ENCODE measurements around the gene KCND3.

Gene KCND3

DNA sequence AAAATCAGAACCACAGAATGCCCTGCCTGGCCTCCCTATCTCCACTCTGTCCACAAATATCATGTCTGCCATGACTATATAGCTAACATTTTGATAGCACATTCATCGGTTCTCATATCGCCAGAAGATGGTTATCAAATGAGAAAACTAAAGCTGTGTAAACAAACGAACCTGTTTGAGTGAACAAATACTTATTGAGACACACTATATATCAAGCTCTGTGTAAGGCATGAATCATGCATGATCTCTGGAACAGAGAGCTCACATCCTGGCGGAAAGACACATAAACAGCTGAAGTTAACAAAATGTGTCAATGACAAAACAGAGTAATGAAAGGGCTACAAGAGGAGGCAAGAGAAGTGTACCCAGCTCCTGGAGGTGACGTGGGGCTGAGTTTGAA, 13.1 kb downstream of the KCND3 start:
- no peak for TF ChIP-seq BACH2 (CRISPR knock-in tag; IDR thresholded peaks at IDR 0.05; ENCODE audit: borderline replicate concordance)
- TF ChIP-seq PPARA (CRISPR knock-in tag; IDR thresholded peaks at IDR 0.05; ENCODE audit: borderline replicate concordance): no peak
- no peak for TF ChIP-seq SNAI2 (CRISPR knock-in tag; IDR thresholded peaks at IDR 0.05)
- TF ChIP-seq, protein P1, sequence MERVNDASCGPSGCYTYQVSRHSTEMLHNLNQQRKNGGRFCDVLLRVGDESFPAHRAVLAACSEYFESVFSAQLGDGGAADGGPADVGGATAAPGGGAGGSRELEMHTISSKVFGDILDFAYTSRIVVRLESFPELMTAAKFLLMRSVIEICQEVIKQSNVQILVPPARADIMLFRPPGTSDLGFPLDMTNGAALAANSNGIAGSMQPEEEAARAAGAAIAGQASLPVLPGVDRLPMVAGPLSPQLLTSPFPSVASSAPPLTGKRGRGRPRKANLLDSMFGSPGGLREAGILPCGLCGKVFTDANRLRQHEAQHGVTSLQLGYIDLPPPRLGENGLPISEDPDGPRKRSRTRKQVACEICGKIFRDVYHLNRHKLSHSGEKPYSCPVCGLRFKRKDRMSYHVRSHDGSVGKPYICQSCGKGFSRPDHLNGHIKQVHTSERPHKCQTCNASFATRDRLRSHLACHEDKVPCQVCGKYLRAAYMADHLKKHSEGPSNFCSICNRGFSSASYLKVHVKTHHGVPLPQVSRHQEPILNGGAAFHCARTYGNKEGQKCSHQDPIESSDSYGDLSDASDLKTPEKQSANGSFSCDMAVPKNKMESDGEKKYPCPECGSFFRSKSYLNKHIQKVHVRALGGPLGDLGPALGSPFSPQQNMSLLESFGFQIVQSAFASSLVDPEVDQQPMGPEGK (CRISPR knock-in tag; IDR thresholded peaks at IDR 0.05; ENCODE audit: borderline replicate concordance): no peak
- TF ChIP-seq, protein P2, sequence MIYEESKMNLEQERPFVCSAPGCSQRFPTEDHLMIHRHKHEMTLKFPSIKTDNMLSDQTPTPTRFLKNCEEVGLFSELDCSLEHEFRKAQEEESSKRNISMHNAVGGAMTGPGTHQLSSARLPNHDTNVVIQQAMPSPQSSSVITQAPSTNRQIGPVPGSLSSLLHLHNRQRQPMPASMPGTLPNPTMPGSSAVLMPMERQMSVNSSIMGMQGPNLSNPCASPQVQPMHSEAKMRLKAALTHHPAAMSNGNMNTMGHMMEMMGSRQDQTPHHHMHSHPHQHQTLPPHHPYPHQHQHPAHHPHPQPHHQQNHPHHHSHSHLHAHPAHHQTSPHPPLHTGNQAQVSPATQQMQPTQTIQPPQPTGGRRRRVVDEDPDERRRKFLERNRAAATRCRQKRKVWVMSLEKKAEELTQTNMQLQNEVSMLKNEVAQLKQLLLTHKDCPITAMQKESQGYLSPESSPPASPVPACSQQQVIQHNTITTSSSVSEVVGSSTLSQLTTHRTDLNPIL (CRISPR knock-in tag; IDR thresholded peaks at IDR 0.05; ENCODE audit: low read depth): no peak
- no peak for TF ChIP-seq ZNF70 (CRISPR knock-in tag; IDR thresholded peaks at IDR 0.05)
- TF ChIP-seq, protein P3, sequence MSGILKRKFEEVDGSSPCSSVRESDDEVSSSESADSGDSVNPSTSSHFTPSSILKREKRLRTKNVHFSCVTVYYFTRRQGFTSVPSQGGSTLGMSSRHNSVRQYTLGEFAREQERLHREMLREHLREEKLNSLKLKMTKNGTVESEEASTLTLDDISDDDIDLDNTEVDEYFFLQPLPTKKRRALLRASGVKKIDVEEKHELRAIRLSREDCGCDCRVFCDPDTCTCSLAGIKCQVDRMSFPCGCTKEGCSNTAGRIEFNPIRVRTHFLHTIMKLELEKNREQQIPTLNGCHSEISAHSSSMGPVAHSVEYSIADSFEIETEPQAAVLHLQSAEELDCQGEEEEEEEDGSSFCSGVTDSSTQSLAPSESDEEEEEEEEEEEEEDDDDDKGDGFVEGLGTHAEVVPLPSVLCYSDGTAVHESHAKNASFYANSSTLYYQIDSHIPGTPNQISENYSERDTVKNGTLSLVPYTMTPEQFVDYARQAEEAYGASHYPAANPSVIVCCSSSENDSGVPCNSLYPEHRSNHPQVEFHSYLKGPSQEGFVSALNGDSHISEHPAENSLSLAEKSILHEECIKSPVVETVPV (CRISPR knock-in tag; IDR thresholded peaks at IDR 0.05): no peak
- no peak for TF ChIP-seq ZNF565 (CRISPR knock-in tag; conservative IDR thresholded peaks at IDR 0.05; ENCODE audit: low read depth)
- TF ChIP-seq ZC3H10 (CRISPR knock-in tag; IDR thresholded peaks at IDR 0.05): no peak
- TF ChIP-seq ISL1 (CRISPR knock-in tag; IDR thresholded peaks at IDR 0.05): no peak
- TF ChIP-seq TOX (CRISPR knock-in tag; IDR thresholded peaks at IDR 0.05; ENCODE audit: borderline replicate concordance): no peak
- no peak for TF ChIP-seq TCF4 (CRISPR knock-in tag; IDR thresholded peaks at IDR 0.05; ENCODE audit: borderline replicate concordance)
- no peak for TF ChIP-seq ARNTL (CRISPR knock-in tag; IDR thresholded peaks at IDR 0.05; ENCODE audit: borderline replicate concordance, low read depth)
- TF ChIP-seq ESRRG (CRISPR knock-in tag; IDR thresholded peaks at IDR 0.05): no peak
- TF ChIP-seq OSR1 (CRISPR knock-in tag; IDR thresholded peaks at IDR 0.05): no peak
- ATAC-seq: no peak

DNA sequence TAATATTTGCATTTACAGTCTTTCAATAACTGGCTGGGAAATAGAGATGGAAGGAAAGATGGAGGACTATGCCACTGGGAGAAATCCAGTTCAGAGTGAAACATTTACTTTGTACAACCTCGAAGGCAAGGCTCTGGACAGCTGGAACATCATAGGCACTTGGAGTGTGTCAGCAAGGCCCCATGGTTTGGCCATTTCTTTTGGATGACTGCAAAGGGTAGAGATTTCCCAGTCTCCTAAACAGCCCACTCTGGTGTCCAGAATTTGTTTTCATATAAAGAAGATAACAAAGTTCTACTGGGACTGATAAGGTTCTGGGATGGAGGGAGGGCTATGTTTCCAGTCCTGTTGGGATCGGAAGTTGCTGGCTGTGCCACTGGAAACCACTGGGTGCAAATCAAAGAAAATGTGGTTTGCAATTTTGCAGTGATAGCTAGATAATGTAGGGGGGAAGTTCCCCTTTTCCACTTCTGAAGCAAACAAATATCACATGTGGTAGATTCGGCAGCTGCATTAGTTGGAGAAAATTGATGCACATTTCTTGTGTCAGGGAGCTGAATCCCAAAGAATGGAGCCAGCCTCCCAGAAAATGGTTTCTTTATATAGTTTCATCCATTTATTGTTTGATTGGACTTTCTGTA, 16.2 kb downstream of the KCND3 start:
- no peak for TF ChIP-seq ZNF565 (CRISPR knock-in tag; conservative IDR thresholded peaks at IDR 0.05; ENCODE audit: low read depth)
- TF ChIP-seq, protein P2 (CRISPR knock-in tag; IDR thresholded peaks at IDR 0.05; ENCODE audit: low read depth): no peak
- TF ChIP-seq SNAI2 (CRISPR knock-in tag; IDR thresholded peaks at IDR 0.05): no peak
- TF ChIP-seq, protein P4, sequence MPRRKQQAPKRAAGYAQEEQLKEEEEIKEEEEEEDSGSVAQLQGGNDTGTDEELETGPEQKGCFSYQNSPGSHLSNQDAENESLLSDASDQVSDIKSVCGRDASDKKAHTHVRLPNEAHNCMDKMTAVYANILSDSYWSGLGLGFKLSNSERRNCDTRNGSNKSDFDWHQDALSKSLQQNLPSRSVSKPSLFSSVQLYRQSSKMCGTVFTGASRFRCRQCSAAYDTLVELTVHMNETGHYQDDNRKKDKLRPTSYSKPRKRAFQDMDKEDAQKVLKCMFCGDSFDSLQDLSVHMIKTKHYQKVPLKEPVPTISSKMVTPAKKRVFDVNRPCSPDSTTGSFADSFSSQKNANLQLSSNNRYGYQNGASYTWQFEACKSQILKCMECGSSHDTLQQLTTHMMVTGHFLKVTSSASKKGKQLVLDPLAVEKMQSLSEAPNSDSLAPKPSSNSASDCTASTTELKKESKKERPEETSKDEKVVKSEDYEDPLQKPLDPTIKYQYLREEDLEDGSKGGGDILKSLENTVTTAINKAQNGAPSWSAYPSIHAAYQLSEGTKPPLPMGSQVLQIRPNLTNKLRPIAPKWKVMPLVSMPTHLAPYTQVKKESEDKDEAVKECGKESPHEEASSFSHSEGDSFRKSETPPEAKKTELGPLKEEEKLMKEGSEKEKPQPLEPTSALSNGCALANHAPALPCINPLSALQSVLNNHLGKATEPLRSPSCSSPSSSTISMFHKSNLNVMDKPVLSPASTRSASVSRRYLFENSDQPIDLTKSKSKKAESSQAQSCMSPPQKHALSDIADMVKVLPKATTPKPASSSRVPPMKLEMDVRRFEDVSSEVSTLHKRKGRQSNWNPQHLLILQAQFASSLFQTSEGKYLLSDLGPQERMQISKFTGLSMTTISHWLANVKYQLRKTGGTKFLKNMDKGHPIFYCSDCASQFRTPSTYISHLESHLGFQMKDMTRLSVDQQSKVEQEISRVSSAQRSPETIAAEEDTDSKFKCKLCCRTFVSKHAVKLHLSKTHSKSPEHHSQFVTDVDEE (CRISPR knock-in tag; IDR thresholded peaks at IDR 0.05): no peak
- TF ChIP-seq BACH2 (CRISPR knock-in tag; IDR thresholded peaks at IDR 0.05; ENCODE audit: borderline replicate concordance): no peak
- no peak for TF ChIP-seq OSR1 (CRISPR knock-in tag; IDR thresholded peaks at IDR 0.05)
- no peak for TF ChIP-seq GLIS3 (CRISPR knock-in tag; IDR thresholded peaks at IDR 0.05)
- TF ChIP-seq, protein P5, sequence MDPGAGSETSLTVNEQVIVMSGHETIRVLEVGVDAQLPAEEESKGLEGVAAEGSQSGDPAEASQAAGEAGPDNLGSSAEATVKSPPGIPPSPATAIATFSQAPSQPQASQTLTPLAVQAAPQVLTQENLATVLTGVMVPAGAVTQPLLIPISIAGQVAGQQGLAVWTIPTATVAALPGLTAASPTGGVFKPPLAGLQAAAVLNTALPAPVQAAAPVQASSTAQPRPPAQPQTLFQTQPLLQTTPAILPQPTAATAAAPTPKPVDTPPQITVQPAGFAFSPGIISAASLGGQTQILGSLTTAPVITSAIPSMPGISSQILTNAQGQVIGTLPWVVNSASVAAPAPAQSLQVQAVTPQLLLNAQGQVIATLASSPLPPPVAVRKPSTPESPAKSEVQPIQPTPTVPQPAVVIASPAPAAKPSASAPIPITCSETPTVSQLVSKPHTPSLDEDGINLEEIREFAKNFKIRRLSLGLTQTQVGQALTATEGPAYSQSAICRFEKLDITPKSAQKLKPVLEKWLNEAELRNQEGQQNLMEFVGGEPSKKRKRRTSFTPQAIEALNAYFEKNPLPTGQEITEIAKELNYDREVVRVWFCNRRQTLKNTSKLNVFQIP (CRISPR knock-in tag; IDR thresholded peaks at IDR 0.05; ENCODE audit: borderline replicate concordance, low read depth): no peak
- TF ChIP-seq TOX (CRISPR knock-in tag; IDR thresholded peaks at IDR 0.05; ENCODE audit: borderline replicate concordance): no peak
- no peak for TF ChIP-seq ZFP3 (CRISPR knock-in tag; IDR thresholded peaks at IDR 0.05)
- TF ChIP-seq TCF4 (CRISPR knock-in tag; IDR thresholded peaks at IDR 0.05; ENCODE audit: borderline replicate concordance): no peak
- TF ChIP-seq PPARA (CRISPR knock-in tag; IDR thresholded peaks at IDR 0.05; ENCODE audit: borderline replicate concordance): no peak
- TF ChIP-seq, protein P1 (CRISPR knock-in tag; IDR thresholded peaks at IDR 0.05; ENCODE audit: borderline replicate concordance): no peak
- no peak for TF ChIP-seq ZNF8 (CRISPR knock-in tag; IDR thresholded peaks at IDR 0.05)
- TF ChIP-seq, protein P3 (CRISPR knock-in tag; IDR thresholded peaks at IDR 0.05): no peak
- TF ChIP-seq ZFP30 (CRISPR knock-in tag; IDR thresholded peaks at IDR 0.05): no peak
- no peak for ATAC-seq

All from SK-N-SH treated with all-trans-retinoic acid at 6 μM for 48 hours (cell line).